ENCODE data around the gene IDUA. TPM values are rescaled to one million over a fixed set of nuclear protein-coding genes. Genes with fewer than 3 reads are reported as not detected.

Gene IDUA
- total RNA-seq, 1 donor = 21.7 TPM

DNA sequence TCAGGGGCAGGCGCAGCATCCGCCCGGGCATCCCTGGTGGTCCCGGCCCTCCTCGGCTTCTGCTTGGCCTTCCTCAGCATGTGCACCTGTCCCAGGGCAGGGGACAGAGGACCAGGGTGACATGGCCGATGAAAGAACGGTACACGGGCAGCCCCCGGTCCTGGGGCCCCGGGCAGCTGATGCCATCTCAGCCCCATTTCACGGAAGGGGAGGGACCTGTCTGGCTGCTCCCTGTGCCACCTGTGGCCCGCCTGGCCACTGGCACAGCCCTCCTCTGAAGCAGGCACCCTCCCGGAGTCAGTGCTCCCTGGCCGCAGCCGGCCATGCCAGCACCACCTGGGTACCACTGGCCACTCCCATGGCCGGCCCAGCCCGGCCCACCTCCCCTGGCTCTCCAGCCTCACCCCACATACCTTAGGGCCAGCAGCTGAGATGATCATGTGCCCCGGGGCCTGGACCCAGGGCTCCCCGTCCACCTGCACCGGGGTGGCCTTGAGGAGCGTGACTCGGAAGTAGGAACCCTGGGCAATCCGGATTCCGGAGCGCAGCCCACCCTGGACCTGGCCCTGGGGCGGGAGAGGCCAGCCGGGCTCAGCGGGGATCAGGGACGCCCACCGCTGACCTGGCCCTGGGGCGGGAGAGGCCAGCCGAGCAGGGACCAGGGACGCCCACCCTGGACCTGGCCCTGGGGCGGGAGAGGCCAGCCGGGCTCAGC lies 26.1 kb upstream of the IDUA start:
- TF ChIP-seq, protein P1, sequence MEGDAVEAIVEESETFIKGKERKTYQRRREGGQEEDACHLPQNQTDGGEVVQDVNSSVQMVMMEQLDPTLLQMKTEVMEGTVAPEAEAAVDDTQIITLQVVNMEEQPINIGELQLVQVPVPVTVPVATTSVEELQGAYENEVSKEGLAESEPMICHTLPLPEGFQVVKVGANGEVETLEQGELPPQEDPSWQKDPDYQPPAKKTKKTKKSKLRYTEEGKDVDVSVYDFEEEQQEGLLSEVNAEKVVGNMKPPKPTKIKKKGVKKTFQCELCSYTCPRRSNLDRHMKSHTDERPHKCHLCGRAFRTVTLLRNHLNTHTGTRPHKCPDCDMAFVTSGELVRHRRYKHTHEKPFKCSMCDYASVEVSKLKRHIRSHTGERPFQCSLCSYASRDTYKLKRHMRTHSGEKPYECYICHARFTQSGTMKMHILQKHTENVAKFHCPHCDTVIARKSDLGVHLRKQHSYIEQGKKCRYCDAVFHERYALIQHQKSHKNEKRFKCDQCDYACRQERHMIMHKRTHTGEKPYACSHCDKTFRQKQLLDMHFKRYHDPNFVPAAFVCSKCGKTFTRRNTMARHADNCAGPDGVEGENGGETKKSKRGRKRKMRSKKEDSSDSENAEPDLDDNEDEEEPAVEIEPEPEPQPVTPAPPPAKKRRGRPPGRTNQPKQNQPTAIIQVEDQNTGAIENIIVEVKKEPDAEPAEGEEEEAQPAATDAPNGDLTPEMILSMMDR (IDR thresholded peaks at IDR 0.05; ENCODE audit: insufficient read depth, low read length) = no peak
- H3K4me3 ChIP-seq (ENCODE audit: low read depth, low read length) = no peak overlapping the region
- DNase-seq (ENCODE audit: low read depth) = no peak

DNA sequence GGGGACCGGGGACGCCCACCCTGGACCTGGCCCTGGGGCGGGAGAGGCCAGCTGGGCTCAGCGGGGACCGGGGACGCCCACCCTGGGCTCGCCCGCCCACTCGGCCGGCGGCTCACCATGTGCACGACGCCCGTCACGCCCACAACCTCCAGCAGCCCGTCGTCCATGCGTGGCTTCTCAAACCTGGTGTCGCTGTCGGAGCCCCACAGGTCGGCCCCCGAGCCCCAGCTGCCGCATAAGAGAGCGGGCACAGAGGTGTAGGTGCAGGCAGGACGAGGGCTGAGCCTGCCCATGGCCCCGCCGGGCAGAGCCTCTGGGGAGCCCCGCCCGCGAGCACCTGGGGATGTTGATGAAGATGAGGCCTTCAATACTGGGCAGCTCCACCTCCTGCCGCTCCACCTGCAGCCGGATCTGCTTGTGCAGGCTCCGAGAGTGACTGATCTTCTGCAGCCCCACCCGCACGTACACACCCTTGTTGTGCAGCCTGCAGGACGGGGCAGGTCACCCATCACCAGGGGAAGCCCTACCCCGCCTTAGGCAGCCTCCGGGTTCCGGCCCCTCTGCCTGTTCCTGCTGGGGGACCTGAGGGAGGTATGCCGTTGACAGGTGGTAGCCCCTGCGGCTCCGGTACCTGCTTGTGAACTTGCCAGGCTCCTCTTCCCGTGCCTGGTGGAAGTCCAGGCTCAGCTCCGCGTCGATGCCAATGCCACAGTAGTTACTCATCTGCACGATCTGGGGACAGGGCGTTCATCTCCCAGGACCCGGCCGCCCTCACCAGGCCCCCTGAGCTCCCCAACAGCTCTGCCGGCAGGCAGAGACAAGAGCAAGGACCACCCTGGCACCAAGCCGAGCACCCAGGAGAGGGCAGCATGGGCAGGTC lies 25.3 kb upstream of the IDUA start:
- TF ChIP-seq, protein P1 (IDR thresholded peaks at IDR 0.05; ENCODE audit: insufficient read depth, low read length) = no peak
- DNase-seq (ENCODE audit: low read depth) = no peak
- no peak overlapping the region for H3K4me3 ChIP-seq (ENCODE audit: low read depth, low read length)

DNA sequence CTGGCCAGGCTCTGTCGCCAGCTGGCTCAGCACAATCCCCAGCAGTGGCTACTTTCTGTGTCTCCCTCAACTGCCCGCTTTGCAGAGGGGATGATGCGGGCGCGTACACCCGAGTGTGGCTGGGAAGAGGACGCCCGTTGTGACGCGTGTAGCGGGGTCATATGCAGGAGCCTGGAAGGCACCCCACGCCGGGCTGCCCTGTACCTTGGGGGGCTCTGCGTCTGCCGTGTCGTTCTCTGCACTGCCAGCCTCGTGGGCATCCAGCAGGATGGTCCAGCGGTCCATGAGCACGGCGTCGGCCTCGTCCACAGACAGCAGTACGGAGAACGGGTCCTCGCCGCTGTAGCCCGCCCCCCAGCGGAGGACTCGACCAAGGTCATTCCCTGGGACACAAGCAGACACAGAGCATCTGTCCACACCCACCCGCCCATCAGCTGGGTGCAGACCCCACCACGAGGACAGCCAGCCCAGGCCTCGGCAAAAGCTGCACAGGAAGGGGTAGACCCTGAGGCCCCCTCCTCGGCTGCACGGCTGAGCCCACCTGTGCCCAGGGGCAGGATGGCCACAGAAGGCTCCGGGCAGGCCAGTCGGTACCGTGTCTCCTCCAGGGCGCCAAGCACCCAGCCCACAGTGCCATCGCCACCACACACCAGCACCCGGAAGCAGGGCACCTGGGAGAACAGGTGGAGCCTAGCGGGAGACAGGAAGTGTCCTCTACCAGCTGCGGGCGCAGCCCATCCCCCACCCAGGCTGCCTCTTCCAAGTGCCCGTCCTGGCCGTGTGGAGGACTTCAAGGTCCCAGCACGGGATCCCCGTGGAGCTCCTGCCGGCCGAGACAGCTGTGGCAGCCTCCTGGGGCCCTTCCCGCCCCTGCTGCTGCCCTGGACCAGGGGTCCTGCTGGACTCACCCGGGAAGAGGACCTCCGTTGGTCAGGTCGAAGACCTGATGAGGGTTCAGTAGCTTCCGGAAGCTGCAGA lies 24.3 kb upstream of the IDUA start:
- TF ChIP-seq, protein P1 (IDR thresholded peaks at IDR 0.05; ENCODE audit: insufficient read depth, low read length) = no peak
- H3K4me3 ChIP-seq (ENCODE audit: low read depth, low read length) = no peak overlapping the region
- DNase-seq (ENCODE audit: low read depth) = no peak

DNA sequence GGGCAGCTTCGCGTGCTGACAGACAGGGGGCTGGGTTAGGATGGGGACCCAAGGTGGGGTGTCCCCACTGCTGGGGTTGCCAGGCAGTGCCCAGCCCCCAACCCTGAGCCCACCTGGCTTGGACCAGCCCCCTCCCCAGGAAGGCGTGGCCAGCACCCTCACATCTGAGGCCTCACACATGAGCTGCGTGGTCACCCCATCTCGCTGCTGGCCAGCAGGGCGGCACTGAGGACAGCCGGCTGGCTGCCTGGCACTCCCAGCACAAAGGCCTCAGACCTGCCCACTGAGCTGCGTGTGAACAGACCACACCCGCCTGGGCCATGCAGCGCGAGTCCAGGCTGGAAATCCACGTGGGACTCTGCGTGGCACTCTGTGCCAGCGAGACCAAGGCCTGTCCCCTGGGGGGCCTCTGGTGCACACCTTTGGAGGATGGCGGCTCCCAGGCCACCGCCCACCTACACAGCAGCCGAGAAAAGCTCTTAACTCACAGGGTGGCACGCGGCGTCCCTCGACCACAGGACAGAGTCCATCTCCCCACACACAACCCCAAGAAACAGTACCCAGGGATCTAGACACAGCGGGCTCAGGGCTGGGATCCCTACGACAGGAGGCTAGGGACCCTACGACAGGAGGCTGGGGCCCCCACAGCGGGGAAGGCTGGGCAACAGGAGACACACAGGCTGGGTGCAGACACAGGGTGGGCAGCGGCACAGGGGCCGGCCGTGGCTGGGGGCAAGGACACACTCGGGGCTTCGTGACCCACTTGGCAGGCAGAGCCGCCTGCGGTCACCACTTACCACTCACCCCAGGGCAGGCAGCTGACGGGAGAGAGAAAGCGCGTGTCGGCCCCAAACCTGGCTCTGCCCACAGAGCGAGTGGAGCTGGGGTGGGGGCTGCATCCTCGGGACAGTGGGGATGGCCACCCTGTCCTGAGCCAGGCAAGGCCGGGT lies 23.3 kb upstream of the IDUA start:
- TF ChIP-seq, protein P1 (IDR thresholded peaks at IDR 0.05; ENCODE audit: insufficient read depth, low read length) = no peak
- no peak for DNase-seq (ENCODE audit: low read depth)
- H3K4me3 ChIP-seq (ENCODE audit: low read depth, low read length) = no peak overlapping the region

DNA sequence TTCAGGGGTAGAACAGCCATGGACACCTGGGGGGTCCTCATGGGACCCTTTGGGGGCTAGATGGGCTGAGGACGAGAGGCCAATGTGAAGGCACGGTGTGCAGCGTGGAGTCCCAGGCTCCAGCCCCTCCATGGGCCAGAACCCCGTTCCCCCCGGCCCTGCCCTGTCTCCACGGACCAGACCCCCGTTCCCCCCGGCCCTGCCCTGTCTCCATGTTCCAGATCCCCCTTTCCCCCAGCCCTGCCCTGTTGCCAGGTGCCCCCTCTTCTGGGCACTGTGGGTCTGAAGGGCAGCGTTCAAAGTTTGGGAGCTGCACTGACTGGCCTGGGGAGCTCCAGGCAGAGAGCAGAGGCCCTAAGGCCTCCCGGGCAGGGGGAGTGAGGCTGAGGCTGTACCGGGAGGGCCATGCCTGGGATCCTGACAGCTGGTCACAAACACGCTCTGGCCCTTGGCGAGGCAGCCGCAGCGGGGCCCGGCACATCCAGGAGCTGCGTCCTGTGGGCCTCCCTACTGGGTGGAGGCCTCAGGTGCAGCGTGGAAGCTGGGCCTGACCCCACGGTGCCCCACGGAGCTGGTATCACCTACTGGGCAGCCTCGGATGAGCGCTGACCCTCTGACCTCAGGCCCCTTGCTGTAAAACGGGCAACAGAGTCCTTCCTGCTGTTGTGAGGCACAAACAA lies 22.4 kb upstream of the IDUA start:
- TF ChIP-seq, protein P1 (IDR thresholded peaks at IDR 0.05; ENCODE audit: insufficient read depth, low read length) = no peak
- H3K4me3 ChIP-seq (ENCODE audit: low read depth, low read length) = no peak overlapping the region
- no peak for DNase-seq (ENCODE audit: low read depth)

Measured in fibroblast of the aortic adventitia (primary cell).